Measurements from ENCODE around the gene DTD2.

Gene DTD2

DNA sequence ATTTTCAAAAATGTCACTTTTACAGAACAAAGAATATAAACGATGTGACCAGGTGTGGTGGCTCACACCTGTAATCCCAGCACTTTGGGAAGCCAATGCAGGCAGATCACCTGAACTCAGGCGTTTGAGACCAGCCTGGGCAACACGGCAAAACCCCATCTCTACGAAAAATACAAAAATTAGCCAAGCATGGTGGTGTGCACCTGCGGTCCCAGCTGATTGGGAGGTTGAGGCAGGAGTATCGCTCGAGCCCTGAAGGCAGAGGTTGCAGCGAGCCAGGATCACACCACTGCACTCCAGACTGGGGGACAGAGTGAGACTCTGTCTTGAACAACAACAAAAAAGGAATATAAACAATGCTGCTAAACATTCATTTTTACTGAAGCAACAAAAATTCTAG, 52.2 kb downstream of the DTD2 start:
- DNase-seq (ENCODE audit: low spot score): no peak

DNA sequence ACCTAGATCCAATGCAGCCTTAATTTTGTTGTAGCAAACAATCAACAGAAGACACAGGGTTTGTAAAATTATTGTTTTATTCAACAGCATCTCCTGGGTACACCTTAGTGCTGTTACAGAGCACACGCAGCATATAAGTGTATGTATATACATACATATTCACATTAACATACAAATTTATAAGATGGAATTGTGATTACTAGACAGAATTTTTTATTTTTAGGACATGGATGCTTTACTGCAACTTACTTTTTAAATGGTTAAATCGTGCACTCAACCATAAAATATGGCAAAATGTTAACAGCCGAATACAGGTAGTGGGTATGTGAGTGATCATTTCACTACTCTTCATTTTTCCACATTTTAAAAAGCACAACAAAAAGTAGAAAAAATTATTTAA, 53.6 kb downstream of the DTD2 start:
- no peak for DNase-seq (ENCODE audit: low spot score)

DNA sequence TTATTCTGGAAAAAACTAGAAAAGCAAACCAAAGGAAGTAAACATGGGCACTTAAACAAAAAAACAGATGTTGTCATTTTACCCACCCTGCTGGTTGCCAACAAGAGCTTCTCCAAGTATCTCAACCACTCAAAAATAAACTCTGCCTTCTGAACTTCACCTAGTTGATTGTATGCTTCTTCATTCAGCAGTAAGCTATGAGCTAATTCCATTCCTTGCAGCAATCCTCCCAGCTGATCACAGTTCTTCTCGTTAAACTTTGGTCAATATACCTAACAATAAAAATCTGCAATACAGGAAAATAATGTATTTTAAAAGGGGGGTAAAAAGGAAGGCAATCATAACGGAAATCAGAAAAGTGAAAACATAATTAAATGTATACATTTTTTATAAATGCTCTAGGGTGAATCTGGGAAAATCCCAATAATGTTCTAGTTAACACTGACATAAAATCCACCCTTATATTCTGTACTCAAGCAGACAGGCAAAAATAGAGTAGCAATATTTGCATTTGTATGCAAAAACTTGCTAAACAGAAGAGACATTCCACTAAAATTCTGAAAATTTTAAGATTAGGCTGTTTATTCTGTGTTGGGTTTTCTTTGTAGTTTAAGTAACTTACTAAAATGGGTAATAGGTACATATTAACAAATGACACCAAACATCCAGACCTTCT, 54.4 kb downstream of the DTD2 start:
- no peak for DNase-seq (ENCODE audit: low spot score)

DNA sequence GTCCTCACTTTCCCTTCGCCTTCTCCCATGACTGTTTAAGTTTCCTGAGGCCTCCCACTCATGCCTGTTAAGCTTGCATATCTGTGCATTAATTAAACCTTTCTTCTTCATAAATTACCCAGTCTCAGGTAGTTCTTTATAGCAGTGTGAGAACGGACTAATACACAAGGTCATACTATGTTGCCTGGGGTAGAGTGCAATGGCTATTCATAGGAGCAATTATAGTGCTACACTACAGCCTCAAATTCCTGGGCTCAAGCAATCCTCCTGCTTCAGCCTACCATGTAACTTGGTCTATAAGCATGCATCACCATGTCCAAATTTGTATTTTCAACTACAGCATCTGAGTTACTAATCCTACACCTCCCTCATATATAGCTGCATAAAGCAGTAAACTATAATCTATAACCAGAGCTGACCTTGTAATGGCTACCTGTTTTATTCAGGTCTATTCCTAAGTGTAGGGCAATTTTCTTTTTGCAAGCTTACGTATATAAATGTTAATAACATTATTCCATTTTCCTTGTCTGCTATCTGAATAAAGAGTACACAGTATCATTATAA, 55.9 kb downstream of the DTD2 start:
- DNase-seq (ENCODE audit: low spot score): no peak

DNA sequence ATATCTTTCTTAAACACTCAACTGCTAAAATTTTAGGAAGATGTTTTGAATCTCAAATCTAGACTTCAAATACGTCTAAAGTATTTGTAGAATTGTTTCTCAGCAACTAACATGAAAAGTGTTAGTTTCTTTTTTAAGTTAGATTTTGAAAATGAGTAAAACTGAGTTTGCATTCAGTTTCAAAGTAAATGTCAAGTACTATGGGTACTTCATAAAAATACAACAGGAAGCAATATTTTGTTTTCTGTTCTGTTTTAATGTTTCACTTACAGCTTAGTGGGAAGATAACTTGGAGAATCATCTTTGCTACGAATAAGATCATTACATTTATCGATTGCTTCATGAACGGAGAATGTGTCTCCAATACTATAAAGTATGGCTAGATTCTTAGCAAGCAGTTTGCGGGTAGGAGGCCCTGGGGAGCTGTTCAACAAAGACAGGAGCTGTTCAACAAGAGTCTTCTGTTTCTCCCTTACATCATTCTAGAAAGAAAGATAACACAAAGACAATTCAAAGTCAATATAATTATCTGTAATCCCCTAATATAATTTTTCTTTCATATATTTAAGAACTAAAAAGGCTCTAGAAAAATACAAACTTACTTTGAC, 57.2 kb downstream of the DTD2 start:
- DNase-seq (ENCODE audit: low spot score): no peak
